Measurements from ENCODE around the gene TP53. TPM values are rescaled to one million over a fixed set of nuclear protein-coding genes. Genes with fewer than 3 reads are reported as not detected.
A peak's percentile ranks its signal among the peaks of the same experiment; 100 is the strongest.

TP53 gene
- total RNA-seq, 1 donor from 2014 or later: 217 TPM

DNA sequence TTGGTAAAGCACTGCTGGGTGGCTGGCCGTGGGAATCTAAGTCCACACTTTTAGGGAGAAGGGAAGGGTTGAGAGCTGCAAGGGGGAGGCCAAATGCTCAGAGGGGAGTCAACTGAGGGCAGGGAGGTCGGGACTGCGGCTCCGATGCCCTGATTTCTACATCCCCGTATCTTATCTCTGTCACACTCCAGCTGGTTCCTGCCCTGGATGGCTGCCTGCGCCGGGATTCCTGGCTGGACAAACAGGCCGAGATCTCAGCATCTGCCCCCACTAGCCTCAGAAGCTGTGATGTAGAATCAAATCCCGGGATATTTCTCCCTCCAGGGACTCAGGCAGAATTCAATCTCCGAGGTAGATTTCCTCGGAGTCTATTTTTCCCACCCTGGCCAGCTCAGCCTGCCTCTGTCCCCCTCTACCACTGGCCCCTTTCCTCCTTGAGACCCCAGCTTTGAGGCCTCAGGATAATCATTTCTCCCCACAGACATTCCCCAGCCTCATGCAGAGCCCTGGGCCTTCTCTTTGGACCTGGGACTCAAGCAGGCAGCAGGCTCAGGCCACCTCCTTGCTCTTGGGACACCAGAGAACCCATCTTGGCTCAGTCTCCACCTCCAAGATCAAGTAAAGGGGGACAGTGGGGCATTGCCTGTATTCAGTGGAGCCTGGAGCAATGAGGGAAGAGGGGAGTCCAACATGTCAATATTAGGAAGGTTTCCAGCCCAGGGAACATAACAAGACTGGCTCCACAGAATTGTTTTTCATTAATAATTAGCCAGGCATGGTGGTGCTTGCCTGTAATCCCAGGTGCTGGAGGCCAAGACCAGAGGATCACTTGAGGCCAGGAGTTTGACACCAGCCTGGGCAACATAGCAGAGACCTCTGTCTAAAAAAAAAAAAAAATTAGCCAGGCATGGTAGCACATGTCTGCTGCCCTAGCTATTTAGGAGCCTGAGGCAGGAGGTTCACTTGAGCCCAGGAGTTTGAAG is 55.6 kb downstream of the TP53 start:
- H3K4me3 Mint-ChIP-seq: no peak overlapping the region
- no peak for ATAC-seq (ENCODE audit: low read depth)
- TF ChIP-seq, protein P1, sequence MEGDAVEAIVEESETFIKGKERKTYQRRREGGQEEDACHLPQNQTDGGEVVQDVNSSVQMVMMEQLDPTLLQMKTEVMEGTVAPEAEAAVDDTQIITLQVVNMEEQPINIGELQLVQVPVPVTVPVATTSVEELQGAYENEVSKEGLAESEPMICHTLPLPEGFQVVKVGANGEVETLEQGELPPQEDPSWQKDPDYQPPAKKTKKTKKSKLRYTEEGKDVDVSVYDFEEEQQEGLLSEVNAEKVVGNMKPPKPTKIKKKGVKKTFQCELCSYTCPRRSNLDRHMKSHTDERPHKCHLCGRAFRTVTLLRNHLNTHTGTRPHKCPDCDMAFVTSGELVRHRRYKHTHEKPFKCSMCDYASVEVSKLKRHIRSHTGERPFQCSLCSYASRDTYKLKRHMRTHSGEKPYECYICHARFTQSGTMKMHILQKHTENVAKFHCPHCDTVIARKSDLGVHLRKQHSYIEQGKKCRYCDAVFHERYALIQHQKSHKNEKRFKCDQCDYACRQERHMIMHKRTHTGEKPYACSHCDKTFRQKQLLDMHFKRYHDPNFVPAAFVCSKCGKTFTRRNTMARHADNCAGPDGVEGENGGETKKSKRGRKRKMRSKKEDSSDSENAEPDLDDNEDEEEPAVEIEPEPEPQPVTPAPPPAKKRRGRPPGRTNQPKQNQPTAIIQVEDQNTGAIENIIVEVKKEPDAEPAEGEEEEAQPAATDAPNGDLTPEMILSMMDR (IDR thresholded peaks at IDR 0.05): no peak
- POLR2A ChIA-PET: interaction anchor here (0.6 to 1.7 kb wide), 3 partner anchors 12 to 55 kb away, joined by 3 to 21 read pairs (median 5); partner anchors contain the start of genes ATP1B2, TP53 and WRAP53
- intact Hi-C loops (cut with micrococcal nuclease): loop anchor here (1.0 kb wide), 1 partner anchor 57 kb away; the partner anchor contains the start of gene WRAP53
- DNase-seq: no peak
- CTCF ChIA-PET: interaction anchor here (0.9 to 4.9 kb wide), 5 partner anchors 19 to 113 kb away, joined by 3 to 40 read pairs (median 4); partner anchors contain the start of genes ATP1B2, TP53 and WRAP53
- H3K27ac Mint-ChIP-seq: no peak overlapping the region
- H3K36me3 Mint-ChIP-seq (ENCODE audit: low read depth): peaks cover 4% of the 10 kb centered on the region
- no peaks in the 10 kb centered on the region for H3K27me3 Mint-ChIP-seq
- H3K4me1 Mint-ChIP-seq: peaks cover 8% of the 10 kb centered on the region
- no peaks in the 10 kb centered on the region for H3K9me3 Mint-ChIP-seq

DNA sequence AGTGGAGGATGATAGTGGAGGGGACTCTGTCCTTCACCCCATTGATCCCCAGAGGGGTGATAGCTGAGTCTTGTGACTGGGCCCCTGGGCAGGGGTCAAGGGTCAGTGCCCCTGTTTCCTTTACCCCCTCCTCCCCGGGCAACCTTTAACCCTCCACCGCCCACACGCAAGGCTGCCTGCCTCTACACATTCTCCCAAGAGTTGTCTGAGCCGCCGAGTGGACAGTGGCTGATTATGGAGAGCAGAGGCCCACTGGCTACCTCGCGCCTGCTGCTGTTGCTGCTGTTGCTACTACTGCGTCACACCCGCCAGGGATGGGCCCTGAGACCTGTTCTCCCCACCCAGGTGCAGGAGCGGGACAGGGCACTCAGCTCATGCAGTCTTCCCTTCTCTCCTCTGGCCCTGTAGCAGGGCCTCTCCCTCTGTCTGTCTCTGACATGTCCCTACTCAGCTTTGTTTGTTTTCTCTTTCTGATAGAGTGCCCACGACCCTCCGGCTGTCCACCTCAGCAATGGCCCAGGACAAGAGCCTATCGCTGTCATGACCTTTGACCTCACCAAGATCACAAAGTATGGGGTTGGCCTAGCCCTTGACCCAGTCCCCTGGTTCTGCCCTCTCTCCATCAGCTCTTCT is 57.2 kb downstream of the TP53 start, which contains the start of gene SHBG:
Gene SHBG (plus strand): TSS at position 197 of the 633 bp plus-strand sequence. CDS start 38 bp downstream, at position 235.
- H3K27ac Mint-ChIP-seq: peak within 1 kb of the TSS; percentile 15
- TF ChIP-seq, protein P1 (IDR thresholded peaks at IDR 0.05): no peak
- intact Hi-C loops (cut with micrococcal nuclease): no loop called here
- ATAC-seq (ENCODE audit: low read depth) (no peak), DNase-seq (no peak)
- CTCF ChIA-PET: no interaction called here
- H3K9me3 Mint-ChIP-seq: no peaks in the 10 kb centered on the region
- no peaks in the 10 kb centered on the region for H3K27me3 Mint-ChIP-seq
- peaks cover 7% of the 10 kb centered on the region for H3K36me3 Mint-ChIP-seq (ENCODE audit: low read depth)
- H3K4me1 Mint-ChIP-seq: peaks cover 11% of the 10 kb centered on the region
- POLR2A ChIA-PET: interaction anchor here (1.1 to 1.4 kb wide), 2 partner anchors 20 to 56 kb away, joined by 3 to 4 read pairs; no protein-coding TSS in a partner anchor
- H3K4me3 Mint-ChIP-seq: no peak within 1 kb of the TSS

DNA sequence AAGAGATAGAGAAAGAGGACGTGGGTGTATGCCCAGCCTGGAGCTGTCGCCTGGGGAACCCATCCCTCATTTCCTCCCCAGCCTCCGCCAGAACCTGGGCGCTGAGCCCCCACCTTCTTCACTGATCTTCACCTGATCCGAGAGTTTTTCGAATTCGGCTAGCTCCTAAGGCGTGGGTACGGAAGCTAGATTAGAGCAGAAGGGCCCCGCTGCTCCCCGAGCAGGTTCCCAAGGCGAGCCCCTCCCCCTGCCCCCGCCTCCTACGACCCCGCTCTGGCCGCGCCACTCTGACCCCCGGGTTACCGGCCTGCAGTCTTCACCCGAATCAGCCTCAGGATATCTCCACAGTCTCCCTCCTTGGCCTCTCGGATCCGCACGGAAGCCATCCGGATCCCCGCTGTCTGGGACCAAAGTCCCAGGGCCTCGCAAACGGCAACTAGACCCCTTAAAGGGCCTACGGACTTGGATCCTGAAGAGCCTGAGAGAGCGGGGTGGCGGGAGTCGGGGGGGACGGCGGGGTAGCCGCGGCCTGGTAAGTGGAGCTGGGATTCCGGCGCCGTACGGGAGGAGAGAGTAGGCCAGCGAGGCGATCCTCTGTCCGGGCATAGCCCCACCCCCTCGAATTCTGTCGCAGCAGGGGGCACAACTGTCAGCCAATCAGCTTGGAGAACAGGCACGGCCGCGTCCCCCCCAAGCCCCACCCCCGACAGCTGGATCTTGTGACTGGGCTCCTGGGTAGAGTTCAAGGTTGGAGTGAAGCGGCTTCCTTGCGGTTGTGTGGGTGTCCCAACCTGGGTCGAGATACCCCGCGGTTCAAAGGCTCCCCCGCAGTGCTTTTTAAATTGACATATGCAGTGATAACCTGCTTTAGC is 59.8 kb downstream of the TP53 start, which contains the start of gene SAT2:
Gene SAT2 (minus strand): TSS at position 572 of the 872 bp plus-strand sequence. CDS start 186 bp downstream, at position 386.
- DNase-seq: peak; percentile 68
- no peaks in the 10 kb centered on the region for H3K9me3 Mint-ChIP-seq
- CTCF ChIA-PET: interaction anchor here (1.6 to 2.6 kb wide), 2 partner anchors 38 to 60 kb away, joined by 5 to 16 read pairs; partner anchors contain the start of genes TP53 and WRAP53
- H3K4me3 Mint-ChIP-seq: peak within 1 kb of the TSS; percentile 93
- intact Hi-C loops (cut with micrococcal nuclease): loop anchor here (1.0 to 2.0 kb wide), 3 partner anchors 12 to 305 kb away; partner anchors contain the start of genes CNTROB and TP53
- peaks cover 11% of the 10 kb centered on the region for H3K4me1 Mint-ChIP-seq
- ATAC-seq (ENCODE audit: low read depth): peak; percentile 99
- H3K27me3 Mint-ChIP-seq: no peaks in the 10 kb centered on the region
- H3K36me3 Mint-ChIP-seq (ENCODE audit: low read depth): peaks cover 7% of the 10 kb centered on the region
- POLR2A ChIA-PET: interaction anchor here (0.5 to 4.1 kb wide), 17 partner anchors 13 to 668 kb away, joined by 3 to 87 read pairs (median 5); partner anchors contain the start of genes ATP1B2, CD68, FXR2 and MPDU1
- TF ChIP-seq, protein P1 (IDR thresholded peaks at IDR 0.05): no peak
- H3K27ac Mint-ChIP-seq: peak within 1 kb of the TSS; percentile 80

DNA sequence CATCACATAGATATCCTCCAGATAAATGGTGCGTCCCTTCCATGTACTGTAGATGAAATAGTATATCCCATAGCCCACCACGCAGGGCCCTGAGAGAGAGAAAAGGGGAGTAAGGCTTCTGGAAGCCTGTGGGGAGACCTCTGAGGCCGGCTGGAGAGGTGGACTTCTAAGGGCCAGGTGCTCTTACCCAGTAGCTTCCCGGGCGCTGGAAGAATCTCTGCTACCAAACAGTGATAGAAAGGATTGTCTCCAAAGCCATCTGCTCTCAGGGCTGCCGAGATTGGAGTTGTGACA is 60.4 kb downstream of the TP53 start:
- no peaks in the 10 kb centered on the region for H3K27me3 Mint-ChIP-seq
- DNase-seq (no peak), ATAC-seq (ENCODE audit: low read depth) (no peak)
- peaks cover 11% of the 10 kb centered on the region for H3K4me1 Mint-ChIP-seq
- intact Hi-C loops (cut with micrococcal nuclease): loop anchor here (1.0 to 2.0 kb wide), 3 partner anchors 12 to 306 kb away; partner anchors contain the start of genes CNTROB and TP53
- ChIA-PET CTCF (interaction anchor here (1.6 to 2.6 kb wide), 2 partner anchors 38 to 61 kb away, joined by 5 to 16 read pairs; partner anchors contain the start of genes TP53 and WRAP53), POLR2A (interaction anchor here (0.5 to 4.1 kb wide), 8 partner anchors 12 to 668 kb away, joined by 4 to 87 read pairs (median 6); partner anchors contain the start of genes ATP1B2, FXR2, MPDU1 and SLC25A35)
- no peaks in the 10 kb centered on the region for H3K9me3 Mint-ChIP-seq
- peaks cover 7% of the 10 kb centered on the region for H3K36me3 Mint-ChIP-seq (ENCODE audit: low read depth)
- peak overlapping the region; percentile 93 for H3K4me3 Mint-ChIP-seq
- H3K27ac Mint-ChIP-seq: peak overlapping the region; percentile 80
- TF ChIP-seq, protein P1 (IDR thresholded peaks at IDR 0.05): no peak

All from activated B cell treated with CpG ODN at 0.5 μM for 24 hours (primary cell).